ENCODE measurements around the gene MED19. TPM values are rescaled to one million over a fixed set of nuclear protein-coding genes. Genes with fewer than 3 reads are reported as not detected.

Gene MED19, protein sequence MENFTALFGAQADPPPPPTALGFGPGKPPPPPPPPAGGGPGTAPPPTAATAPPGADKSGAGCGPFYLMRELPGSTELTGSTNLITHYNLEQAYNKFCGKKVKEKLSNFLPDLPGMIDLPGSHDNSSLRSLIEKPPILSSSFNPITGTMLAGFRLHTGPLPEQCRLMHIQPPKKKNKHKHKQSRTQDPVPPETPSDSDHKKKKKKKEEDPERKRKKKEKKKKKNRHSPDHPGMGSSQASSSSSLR
- 10 to 100 TPM; 19.8 to 20.0 TPM for total RNA-seq

DNA sequence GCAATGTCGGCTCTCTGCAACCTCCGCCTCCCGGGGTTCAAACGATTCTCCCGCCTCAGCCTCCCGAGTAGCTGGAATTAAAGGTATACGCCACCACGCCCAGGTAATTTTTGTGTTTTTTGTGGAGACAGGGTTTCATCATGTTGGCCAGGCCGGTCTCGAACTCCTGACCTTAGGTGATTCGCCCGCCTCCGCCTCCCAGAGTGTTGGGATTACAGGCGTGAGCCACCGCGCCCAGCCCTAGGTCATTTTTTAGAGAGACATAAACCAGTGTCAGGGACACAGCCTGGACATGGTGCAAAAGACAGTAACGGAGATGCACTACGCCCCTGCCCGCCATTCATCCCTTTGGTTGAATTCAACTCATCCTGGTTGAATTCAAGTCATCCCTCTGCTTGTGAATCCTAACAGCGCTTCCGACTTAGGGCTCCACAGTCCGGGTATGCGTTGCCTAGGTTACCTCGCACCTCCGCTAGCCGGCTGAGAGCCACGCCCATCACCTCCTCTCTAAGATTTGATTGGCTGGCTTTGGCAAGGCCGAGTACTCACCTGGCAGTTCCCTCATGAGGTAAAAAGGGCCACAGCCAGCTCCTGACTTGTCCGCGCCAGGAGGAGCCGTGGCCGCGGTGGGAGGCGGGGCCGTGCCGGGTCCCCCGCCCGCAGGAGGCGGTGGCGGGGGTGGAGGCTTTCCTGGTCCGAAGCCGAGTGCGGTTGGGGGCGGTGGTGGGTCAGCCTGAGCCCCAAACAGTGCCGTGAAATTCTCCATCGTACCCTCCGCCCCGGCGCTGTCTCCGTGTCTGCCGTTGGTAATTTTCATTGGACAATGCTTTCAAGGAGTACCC, at the start of gene MED19:
Gene MED19 (minus strand): TSS at position 802 of the 842 bp plus-strand sequence. CDS start 36 bp downstream, at position 766.
- Mint-ChIP-seq H3K4me3 (peak within 1 kb of the TSS; percentile 91 to 97), H3K27ac (peak within 1 kb of the TSS; percentile 94), H3K36me3 (ENCODE audit: insufficient read depth in 2 of 2) (peaks cover 4 to 7% of the 10 kb centered on the region in 2 donors), H3K4me1 (ENCODE audit: low read depth) (peaks cover 54% of the 10 kb centered on the region), H3K9me3 (no peaks in the 10 kb centered on the region), H3K27me3 (ENCODE audit: low read depth) (no peaks in the 10 kb centered on the region)
- peak; percentile 60 to 62 for ATAC-seq (replicated peaks in 1 of 2)
- DNase-seq, result peak; percentile 75 to 84

DNA sequence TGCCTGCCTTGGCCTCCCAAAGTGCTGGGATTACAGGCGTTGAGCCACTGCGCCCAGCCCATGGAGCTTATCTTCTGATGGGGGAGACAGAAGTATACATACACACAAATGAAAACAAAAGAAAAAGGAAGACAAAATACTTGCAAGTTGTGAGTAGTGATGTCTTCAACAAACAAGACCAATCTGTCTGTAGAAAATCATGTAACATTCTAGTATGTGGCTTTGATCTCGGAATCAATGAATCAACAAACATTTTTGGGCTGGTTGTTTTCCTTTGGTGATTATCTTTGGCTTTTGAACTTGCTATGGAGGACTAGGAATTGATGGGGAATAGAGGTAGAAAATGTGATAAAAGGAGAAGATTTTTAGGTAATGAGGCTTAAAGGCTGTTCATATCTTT, 46.2 kb upstream of the MED19 start:
- no peaks in the 10 kb centered on the region for H3K27me3 Mint-ChIP-seq (ENCODE audit: low read depth)
- no peak overlapping the region for H3K4me3 Mint-ChIP-seq
- no peaks in the 10 kb centered on the region for H3K36me3 Mint-ChIP-seq (ENCODE audit: insufficient read depth in 2 of 2)
- H3K27ac Mint-ChIP-seq, result no peak overlapping the region
- H3K4me1 Mint-ChIP-seq (ENCODE audit: low read depth), result peaks cover 40% of the 10 kb centered on the region
- DNase-seq, result no peak
- ATAC-seq (replicated peaks in 1 of 2), result no peak
- no peaks in the 10 kb centered on the region for H3K9me3 Mint-ChIP-seq

DNA sequence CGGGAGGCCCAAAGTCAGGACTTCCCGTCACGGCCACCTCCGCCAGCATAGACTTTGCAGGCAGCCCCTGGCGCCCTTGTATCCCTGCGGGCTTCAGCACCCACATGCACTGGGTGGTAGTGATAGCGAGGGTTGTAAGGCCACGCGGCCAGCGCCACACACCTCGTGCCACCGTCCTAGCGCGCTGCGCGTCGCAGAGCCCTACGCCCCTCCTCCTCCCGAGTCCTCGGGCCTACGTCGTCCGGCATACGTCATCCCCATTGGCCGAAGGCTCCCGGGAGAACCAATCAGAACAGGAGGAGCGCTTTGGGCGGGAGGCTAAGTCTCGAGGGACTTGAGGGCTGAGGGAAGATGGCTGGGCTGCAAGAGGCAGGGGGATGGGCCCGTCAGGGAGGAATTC, 40.9 kb upstream of the MED19 start:
- Mint-ChIP-seq H3K36me3 (ENCODE audit: insufficient read depth in 2 of 2) (no peaks in the 10 kb centered on the region), H3K4me3 (no peak overlapping the region), H3K4me1 (ENCODE audit: low read depth) (peaks cover under 1% of the 10 kb centered on the region), H3K27ac (no peak overlapping the region), H3K27me3 (ENCODE audit: low read depth) (no peaks in the 10 kb centered on the region), H3K9me3 (no peaks in the 10 kb centered on the region)
- ATAC-seq (replicated peaks in 1 of 2), result no peak
- DNase-seq, result no peak

DNA sequence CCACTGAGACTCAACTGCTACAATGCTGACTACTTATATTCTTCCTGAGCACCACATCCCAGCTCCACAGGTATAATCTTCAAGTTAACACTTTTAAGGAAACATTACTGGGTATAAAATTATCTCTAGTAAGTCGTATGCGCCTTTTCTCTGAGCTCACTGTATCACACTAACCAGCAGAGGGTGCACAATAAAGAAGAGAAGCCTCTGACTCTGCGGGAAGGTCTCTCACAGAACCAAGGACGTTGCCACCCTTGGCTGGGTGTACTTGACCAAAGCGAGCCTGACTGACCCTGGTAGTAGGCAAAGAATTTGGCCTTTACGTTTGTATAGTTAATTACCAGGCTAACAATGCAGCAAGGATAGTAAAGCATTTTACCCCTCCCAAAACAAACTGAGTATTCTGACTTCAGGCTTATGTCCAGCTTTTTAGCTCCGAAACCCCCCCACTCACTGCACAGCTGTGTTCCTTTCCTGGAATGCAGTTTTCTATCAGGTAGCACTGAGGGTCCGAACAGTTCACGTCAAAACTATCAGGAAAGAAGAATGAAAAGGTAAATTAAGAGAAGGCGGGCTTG, 39.8 kb upstream of the MED19 start, which contains the start of gene BTBD18:
Gene BTBD18 (minus strand): TSS at position 144 of the 578 bp plus-strand sequence. CDS start 631 bp downstream, outside the sequence.
- no peaks in the 10 kb centered on the region for H3K27me3 Mint-ChIP-seq (ENCODE audit: low read depth)
- H3K4me3 Mint-ChIP-seq, result no peak within 1 kb of the TSS
- DNase-seq, result no peak
- no peaks in the 10 kb centered on the region for H3K9me3 Mint-ChIP-seq
- H3K27ac Mint-ChIP-seq, result no peak within 1 kb of the TSS
- H3K4me1 Mint-ChIP-seq (ENCODE audit: low read depth), result peaks cover 7% of the 10 kb centered on the region
- peak in 1 of 2 donors; percentile 36 for ATAC-seq (replicated peaks in 1 of 2)
- peaks cover 0 to 5% of the 10 kb centered on the region in 2 donors for H3K36me3 Mint-ChIP-seq (ENCODE audit: insufficient read depth in 2 of 2)

DNA sequence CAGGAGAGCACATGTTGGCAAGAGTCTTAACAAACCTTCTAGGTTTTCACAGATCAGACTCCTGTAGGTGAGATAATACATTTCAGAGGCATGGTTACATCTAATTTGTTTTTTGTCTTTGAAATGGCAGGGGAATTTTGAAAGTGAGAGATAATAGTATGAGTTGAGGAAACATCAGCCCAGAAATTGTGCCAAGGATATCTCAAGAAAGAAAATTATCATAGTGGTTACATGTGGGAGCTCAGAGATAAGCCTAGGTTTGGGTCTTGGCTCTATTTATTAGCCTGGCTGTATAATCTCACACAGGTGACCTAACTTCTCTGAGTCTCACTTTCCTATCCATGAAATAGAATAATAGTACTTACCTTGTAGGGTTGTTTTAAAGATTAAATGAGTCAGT, 39.2 kb upstream of the MED19 start:
- ATAC-seq (replicated peaks in 1 of 2), result no peak
- Mint-ChIP-seq H3K27me3 (ENCODE audit: low read depth) (no peaks in the 10 kb centered on the region), H3K4me3 (no peak overlapping the region), H3K9me3 (no peaks in the 10 kb centered on the region), H3K4me1 (ENCODE audit: low read depth) (peaks cover 13% of the 10 kb centered on the region), H3K36me3 (ENCODE audit: insufficient read depth in 2 of 2) (peaks cover 0 to 9% of the 10 kb centered on the region in 2 donors), H3K27ac (no peak overlapping the region)
- DNase-seq, result no peak

DNA sequence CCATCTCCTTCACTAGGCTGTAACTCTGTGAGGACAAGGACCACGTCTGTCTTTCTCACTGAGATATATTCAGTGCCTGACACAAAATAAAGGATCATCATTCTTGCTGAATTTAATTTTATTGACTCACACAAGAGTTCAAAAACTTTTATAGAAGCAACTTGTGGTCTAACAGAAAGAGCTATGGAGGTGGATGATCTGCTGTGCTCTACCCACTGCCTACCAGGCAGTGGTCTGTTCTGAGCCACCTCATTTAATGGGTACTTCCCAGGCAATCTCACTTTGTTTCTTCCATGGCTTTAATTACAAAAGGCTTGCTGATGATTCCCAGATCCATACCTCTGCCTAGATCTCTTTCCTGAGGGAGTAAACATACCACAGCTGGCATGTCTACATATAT, 34.9 kb upstream of the MED19 start:
- H3K4me1 Mint-ChIP-seq (ENCODE audit: low read depth), result peaks cover 52% of the 10 kb centered on the region
- H3K27ac Mint-ChIP-seq, result peak overlapping the region; percentile 10
- no peaks in the 10 kb centered on the region for H3K9me3 Mint-ChIP-seq
- no peaks in the 10 kb centered on the region for H3K27me3 Mint-ChIP-seq (ENCODE audit: low read depth)
- ATAC-seq (replicated peaks in 1 of 2) (peak; percentile 43 to 44), DNase-seq (no peak)
- H3K4me3 Mint-ChIP-seq, result no peak overlapping the region
- peaks cover 5 to 31% of the 10 kb centered on the region in 2 donors for H3K36me3 Mint-ChIP-seq (ENCODE audit: insufficient read depth in 2 of 2)

DNA sequence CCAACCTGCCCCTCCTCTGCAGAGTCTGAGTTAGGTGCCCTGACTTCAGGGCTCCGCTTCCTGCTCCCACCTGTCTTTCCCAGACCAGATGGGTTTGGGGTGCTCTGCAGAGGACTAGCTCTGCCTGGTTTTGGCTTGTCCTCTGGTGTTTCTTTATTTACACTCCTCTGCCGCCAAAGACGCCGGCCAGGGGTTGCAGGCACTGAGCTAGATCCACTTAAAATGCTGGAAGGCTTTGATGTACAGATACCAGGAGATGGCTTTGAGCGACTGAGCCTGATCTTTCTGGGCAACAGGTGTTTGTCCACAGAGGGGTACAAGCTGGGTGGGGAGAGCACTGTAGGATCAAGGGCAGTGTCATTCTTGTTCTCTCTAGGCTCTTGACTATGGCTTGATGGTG, 33.2 kb upstream of the MED19 start:
- Mint-ChIP-seq H3K4me1 (ENCODE audit: low read depth) (peaks cover 60% of the 10 kb centered on the region), H3K36me3 (ENCODE audit: insufficient read depth in 2 of 2) (peaks cover 8 to 34% of the 10 kb centered on the region in 2 donors), H3K4me3 (no peak overlapping the region)

DNA sequence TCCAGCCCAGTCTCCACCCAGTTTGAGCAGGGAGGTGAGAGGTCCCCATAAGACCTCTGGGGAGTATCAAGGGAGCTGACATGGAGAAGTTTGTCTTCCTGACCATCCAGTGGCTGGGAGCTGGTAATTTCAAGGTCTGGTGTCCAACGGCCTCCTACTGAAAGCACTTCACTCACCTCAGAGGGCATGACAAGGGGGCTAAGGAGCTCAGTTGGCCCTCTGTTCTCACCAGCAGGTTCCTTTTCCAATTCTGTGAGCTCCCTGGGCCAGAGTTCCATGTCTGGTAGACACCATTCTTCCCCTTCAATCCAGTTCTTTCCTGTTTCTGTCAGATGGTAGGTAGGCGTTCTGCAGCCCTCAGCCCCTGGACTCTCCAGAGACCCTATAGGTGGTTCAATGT, 32.3 kb upstream of the MED19 start:
- Mint-ChIP-seq H3K4me3 (peak overlapping the region; percentile 36 to 39), H3K27me3 (ENCODE audit: low read depth) (no peaks in the 10 kb centered on the region), H3K9me3 (no peaks in the 10 kb centered on the region), H3K36me3 (ENCODE audit: insufficient read depth in 2 of 2) (peaks cover 8 to 37% of the 10 kb centered on the region in 2 donors), H3K27ac (peak overlapping the region; percentile 83), H3K4me1 (ENCODE audit: low read depth) (peaks cover 65% of the 10 kb centered on the region)
- ATAC-seq (replicated peaks in 1 of 2) (no peak), DNase-seq (no peak)

More for the DNA sequence above, 33.2 kb upstream of the MED19 start:
- DNase-seq (no peak), ATAC-seq (replicated peaks in 1 of 2) (no peak)
- Mint-ChIP-seq H3K27me3 (ENCODE audit: low read depth) (no peaks in the 10 kb centered on the region), H3K27ac (peak overlapping the region; percentile 68), H3K9me3 (no peaks in the 10 kb centered on the region)

DNA sequence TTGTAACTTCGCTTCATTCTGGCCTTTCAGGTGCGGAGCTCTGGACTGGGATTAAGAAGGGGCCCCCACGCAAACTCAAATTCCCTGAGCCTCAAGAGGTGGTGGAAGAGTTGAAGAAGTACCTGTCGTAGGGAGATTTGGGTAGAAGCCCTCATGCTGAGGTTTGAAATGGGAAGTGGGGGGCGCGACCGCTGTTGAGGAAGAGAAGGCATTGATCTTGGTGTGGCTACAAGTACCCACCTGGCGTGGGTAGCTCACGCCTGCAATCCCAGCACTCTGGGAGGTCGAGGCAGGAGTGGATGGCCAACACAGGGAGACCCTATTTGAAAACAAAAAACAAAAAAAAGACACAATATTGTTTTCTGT, 30.1 kb upstream of the MED19 start:
- no peaks in the 10 kb centered on the region for H3K27me3 Mint-ChIP-seq (ENCODE audit: low read depth)
- peaks cover 61% of the 10 kb centered on the region for H3K4me1 Mint-ChIP-seq (ENCODE audit: low read depth)
- ATAC-seq (replicated peaks in 1 of 2) (no peak), DNase-seq (no peak)
- H3K9me3 Mint-ChIP-seq, result no peaks in the 10 kb centered on the region
- H3K4me3 Mint-ChIP-seq, result peak overlapping the region; percentile 98 to 99
- H3K27ac Mint-ChIP-seq, result peak overlapping the region; percentile 98
- peaks cover 8 to 37% of the 10 kb centered on the region in 2 donors for H3K36me3 Mint-ChIP-seq (ENCODE audit: insufficient read depth in 2 of 2)

DNA sequence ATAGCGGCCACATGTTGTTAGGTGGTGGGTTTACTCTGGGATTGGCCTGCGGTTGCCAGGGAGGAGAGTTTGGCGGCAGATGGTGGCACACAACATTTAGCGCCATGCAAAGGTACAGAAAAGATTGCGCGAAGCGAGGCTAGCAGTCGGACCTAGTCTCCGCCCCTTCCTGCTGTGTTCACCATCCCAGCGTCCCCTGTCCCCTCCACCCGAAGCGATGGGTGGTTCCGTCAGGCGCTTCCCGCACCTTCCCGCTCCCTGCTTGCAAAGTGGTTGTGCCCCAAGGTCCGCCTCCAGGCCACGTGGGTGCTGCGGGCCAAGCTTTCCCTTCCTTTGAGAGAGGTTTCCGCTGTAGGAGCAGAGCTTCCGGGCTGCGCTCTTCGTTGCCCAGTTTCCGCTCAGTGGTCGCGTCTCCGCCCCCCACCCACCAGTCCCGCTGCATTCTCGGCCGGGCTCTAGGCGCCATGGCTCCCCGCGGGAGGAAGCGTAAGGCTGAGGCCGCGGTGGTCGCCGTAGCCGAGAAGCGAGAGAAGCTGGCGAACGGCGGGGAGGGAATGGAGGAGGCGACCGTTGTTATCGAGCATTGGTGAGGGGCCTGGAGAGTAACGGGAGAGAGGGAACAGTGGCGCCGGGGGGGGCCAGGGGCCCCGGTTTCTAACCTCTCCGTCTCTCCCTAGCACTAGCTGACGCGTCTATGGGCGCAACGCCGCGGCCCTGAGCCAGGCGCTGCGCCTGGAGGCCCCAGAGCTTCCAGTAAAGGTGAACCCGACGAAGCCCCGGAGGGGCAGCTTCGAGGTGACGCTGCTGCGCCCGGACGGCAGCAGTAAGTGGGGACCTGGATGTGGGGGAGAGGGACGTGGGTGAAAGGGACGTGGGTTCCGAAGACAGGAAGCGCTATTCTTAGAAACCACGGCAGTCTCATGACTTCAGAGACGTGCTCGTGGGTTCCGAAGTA, 29.4 kb upstream of the MED19 start, which contains the start of gene SELENOH:
Gene SELENOH (plus strand): TSS at position 360 of the 955 bp plus-strand sequence. CDS start 105 bp downstream, at position 465.
- Mint-ChIP-seq H3K9me3 (no peaks in the 10 kb centered on the region), H3K36me3 (ENCODE audit: insufficient read depth in 2 of 2) (peaks cover 8 to 32% of the 10 kb centered on the region in 2 donors), H3K4me1 (ENCODE audit: low read depth) (peaks cover 54% of the 10 kb centered on the region), H3K27me3 (ENCODE audit: low read depth) (no peaks in the 10 kb centered on the region), H3K27ac (peak within 1 kb of the TSS; percentile 98), H3K4me3 (peak within 1 kb of the TSS; percentile 98 to 99)
- peak; percentile 94 to 97 for DNase-seq
- peak; percentile 94 for ATAC-seq (replicated peaks in 1 of 2)

DNA sequence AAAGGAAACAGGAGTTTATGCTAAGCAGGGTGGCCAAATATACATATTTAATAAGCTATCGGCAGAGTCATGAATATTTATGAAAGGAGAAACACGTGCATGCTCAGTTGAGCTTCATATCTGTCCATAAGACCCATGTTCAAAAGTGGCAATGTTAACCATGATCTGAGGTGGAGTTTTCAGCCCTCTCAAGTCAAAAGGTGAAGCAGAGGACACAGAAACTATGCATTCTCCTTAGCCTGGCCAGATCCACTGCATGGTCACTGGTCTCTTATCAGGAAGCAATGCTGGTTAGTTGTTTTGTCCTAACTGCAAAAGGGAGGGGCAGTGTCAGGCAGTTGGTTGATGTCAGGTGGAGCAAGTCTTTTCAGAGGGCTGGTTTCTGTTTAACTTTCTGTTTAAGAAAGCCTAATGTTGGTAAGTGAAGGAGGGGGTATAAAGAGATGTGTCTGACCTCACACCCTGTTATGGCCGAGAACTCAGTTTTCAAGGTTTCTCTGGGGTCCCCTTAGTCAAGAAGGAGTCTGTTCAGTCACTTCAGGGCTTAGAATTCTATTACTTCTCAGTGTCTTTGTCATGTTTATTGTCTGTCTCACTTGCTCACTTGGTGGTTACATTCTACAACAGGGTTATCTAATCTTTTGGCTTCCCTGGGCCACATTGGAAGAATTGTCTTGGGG, 23.7 kb upstream of the MED19 start:
- H3K36me3 Mint-ChIP-seq (ENCODE audit: insufficient read depth in 2 of 2), result peaks cover 0 to 4% of the 10 kb centered on the region in 2 donors
- peak overlapping the region; percentile 61 for H3K27ac Mint-ChIP-seq
- ATAC-seq (replicated peaks in 1 of 2) (no peak), DNase-seq (no peak)
- H3K27me3 Mint-ChIP-seq (ENCODE audit: low read depth), result no peaks in the 10 kb centered on the region
- H3K4me3 Mint-ChIP-seq, result no peak overlapping the region
- H3K9me3 Mint-ChIP-seq, result no peaks in the 10 kb centered on the region
- H3K4me1 Mint-ChIP-seq (ENCODE audit: low read depth), result peaks cover 7% of the 10 kb centered on the region

DNA sequence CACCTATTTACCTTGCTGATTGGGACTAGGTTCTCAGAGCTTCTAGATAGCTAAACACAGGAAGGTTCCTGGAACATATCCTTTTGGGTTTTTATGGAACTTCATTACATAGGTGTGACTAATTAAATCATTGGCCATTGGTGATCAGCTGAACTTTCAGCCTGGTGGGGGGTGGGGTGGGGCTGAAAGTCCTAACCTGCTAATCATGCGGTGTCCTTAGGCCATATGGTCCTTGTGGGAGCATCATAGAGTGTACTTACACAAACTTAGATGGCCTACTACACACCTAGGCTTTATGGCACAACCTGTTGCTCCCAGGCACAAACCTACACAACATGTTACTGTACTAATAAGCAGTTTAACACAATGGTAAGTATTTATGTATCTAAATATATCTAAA, 20.6 kb upstream of the MED19 start:
- peaks cover 0 to 2% of the 10 kb centered on the region in 2 donors for H3K36me3 Mint-ChIP-seq (ENCODE audit: insufficient read depth in 2 of 2)

More for the DNA sequence above, 20.6 kb upstream of the MED19 start:
- Mint-ChIP-seq H3K27ac (no peak overlapping the region), H3K9me3 (no peaks in the 10 kb centered on the region), H3K27me3 (ENCODE audit: low read depth) (no peaks in the 10 kb centered on the region), H3K4me1 (ENCODE audit: low read depth) (peaks cover 16% of the 10 kb centered on the region), H3K4me3 (no peak overlapping the region)
- DNase-seq (no peak), ATAC-seq (replicated peaks in 1 of 2) (no peak)

Data from activated T-cell treated with anti-CD3 and anti-CD28 coated beads, Interleukin-2, amount 50 U/mL, for 72 hours (primary cell).